Psoas muscle (tissue), 8 donors: ENCODE results near the gene DIPK1A. TPM values are rescaled to one million over a fixed set of nuclear protein-coding genes. Genes with fewer than 3 reads are reported as not detected.

Source experiments
- ATAC-seq, 4 donors: fragments of 200-7000 bp; cut with Tn5 transposase; one replicate each; pipeline ENCODE4 v1.9.1; 2020; ENCODE audit warnings: moderate library complexity in 3 of 4, mild to moderate bottlenecking in 2 of 4
- DNase-seq, 2 donors: peaks; one replicate each; pipeline ENCODE4 v3.0.0-alpha.2; 2020
- H3K27ac ChIP-seq: fragments of 200-600 bp; one replicate; pipeline ENCODE4 v1.8.0; 2022
- H3K27me3 ChIP-seq, 3 donors: fragments of 200-600 bp in 1 of 3; one replicate each; pipeline versions ENCODE4 v1.6.1 to v1.8.0; 2013 to 2022; ENCODE audit warnings: low read length in 2 of 3, mild to moderate bottlenecking in 2 of 3, moderate library complexity in 1 of 3; ENCODE audit not compliant: insufficient read depth in 3 of 3
- H3K36me3 ChIP-seq, 2 donors: fragments of 200-600 bp in 1 of 2; one replicate each; pipeline versions ENCODE4 v1.6.1 to v1.8.0; 2013 to 2022; ENCODE audit warnings: low read depth in 1 of 2, mild to moderate bottlenecking in 1 of 2, moderate library complexity in 1 of 2; ENCODE audit not compliant: insufficient read depth in 1 of 2
- H3K4me1 ChIP-seq: fragments of 200-600 bp; one replicate; pipeline ENCODE4 v1.8.0; 2022
- H3K4me3 ChIP-seq: fragments of 200-600 bp; one replicate; pipeline ENCODE4 v1.8.0; 2022; ENCODE audit warnings: mild to moderate bottlenecking
- H3K9me3 ChIP-seq: fragments of 200-600 bp; one replicate; pipeline ENCODE4 v1.8.0; 2022
- WGBS, 3 donors: extraction: QIAGEN DNeasy Blood & Tissue Kit; methylation state at CpG; one replicate each; pipeline versions ENCODE4 v1.1.6 to v1.1.7; 2013; 5-methylcytosine and 5-hydroxymethylcytosine counted together
- intact Hi-C, 2 donors: fragments of 100-400 bp; cut with DNase I; formaldehyde crosslinking; loops; one replicate each; pipeline versions ENCODE4 v1.11.0 to v1.14.2; 2022
- polyA plus RNA-seq, 3 donors: library from polyadenylated mRNA; stranded (reverse); fragments of 200-250 nt; gene quantifications; one replicate each; pipeline ENCODE4 v1.2.3, GENCODE V29; 2013
- total RNA-seq, 4 donors: library from RNA; stranded (reverse); fragmentation: NEBNext Ultra II Directional in 2 of 4; extraction: Animal tissue kit (Norgen Biotek cat#: 25700) in 2 of 4; gene quantifications; one replicate each; pipeline versions ENCODE4 v1.2.1 to v1.2.4, GENCODE V29; 2021 to 2023
- TF ChIP-seq, protein P1 (sequence below): fragments of 200-600 bp; IDR thresholded peaks from one replicate; pipeline ENCODE4 v1.8.0; 2022; ENCODE audit warnings: antibody characterized with exemption
- donor health status: healthy with polysubstance abuse.
- donor health status: DM: no; HTN: no; CAD: no; lungs with moderate emphysema.
- donor health status: Bipolar disorder and iron deficiency.
- donor health status: healthy.
- donor health status: DM: yes; HTN: yes; CAD: no.
- donor health status: DM: no; HTN: no; CAD: no.
- donor health status: DM: no; HTN: no; CAD: no.
- donor health status: DM: yes; HTN: yes; CAD: no.

Gene DIPK1A
- total and polyA plus RNA-seq, 7 donors = 2.2 to 7.9 (median 5.7) TPM

DNA sequence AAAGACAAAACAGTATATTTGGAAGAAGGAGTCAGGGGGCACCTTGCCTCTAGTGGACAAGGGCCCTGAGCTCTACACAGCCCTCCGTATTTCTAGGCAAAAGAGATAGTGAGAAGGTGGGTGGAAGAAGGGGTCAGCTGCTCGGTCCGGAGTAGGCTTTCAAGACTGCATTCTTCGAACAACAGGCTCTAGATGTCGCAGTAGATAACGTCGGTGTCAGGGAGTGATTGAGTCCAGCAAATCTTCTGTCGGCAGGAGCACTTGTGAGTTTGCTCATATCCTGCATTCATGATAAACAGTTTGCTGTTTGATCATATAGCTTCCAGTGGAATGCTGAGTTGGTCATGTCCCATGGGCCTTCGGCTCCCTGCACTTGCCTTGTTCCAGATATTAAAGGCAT lies 36.8 kb downstream of the DIPK1A start:
- Histone ChIP-seq H3K4me3 (no peak overlapping the region), H3K27ac (no peak overlapping the region), H3K36me3 (no peaks in the 10 kb centered on the region), H3K27me3 (no peaks in the 10 kb centered on the region), H3K4me1 (peaks cover 12% of the 10 kb centered on the region), H3K9me3 (no peaks in the 10 kb centered on the region)
- DNase-seq = no peak
- WGBS, 3 donors = 85 to 89% (median 89%) methylated on average over 9 of the region's 9 CpGs
- no peak for ATAC-seq
- intact Hi-C loops = no loop called here
- TF ChIP-seq, protein P1, sequence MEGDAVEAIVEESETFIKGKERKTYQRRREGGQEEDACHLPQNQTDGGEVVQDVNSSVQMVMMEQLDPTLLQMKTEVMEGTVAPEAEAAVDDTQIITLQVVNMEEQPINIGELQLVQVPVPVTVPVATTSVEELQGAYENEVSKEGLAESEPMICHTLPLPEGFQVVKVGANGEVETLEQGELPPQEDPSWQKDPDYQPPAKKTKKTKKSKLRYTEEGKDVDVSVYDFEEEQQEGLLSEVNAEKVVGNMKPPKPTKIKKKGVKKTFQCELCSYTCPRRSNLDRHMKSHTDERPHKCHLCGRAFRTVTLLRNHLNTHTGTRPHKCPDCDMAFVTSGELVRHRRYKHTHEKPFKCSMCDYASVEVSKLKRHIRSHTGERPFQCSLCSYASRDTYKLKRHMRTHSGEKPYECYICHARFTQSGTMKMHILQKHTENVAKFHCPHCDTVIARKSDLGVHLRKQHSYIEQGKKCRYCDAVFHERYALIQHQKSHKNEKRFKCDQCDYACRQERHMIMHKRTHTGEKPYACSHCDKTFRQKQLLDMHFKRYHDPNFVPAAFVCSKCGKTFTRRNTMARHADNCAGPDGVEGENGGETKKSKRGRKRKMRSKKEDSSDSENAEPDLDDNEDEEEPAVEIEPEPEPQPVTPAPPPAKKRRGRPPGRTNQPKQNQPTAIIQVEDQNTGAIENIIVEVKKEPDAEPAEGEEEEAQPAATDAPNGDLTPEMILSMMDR = no peak

DNA sequence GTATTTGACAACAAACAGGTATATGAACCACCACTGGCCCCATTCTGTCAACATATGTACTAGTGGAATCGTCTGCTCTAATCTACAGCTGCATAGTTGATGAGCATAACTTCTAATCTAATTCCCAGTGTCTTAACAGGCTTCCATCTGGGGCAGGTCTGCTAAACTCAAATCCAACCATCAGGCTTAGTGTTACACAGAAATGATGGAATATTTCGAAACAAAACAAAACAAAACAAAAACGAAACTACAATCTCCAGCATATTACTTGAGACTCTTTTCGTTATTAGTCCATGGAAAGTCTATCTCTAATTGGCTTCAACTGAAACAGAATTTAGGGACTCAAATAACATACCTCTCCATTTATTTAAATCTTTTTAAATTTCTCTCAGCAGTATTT lies 37.6 kb downstream of the DIPK1A start:
- Histone ChIP-seq H3K9me3 (no peaks in the 10 kb centered on the region), H3K36me3 (no peaks in the 10 kb centered on the region), H3K4me3 (no peak overlapping the region), H3K27me3 (no peaks in the 10 kb centered on the region), H3K4me1 (peaks cover 12% of the 10 kb centered on the region), H3K27ac (peak overlapping the region; percentile 25)
- intact Hi-C loops = no loop called here
- ATAC-seq (peak in 1 of 4 donors; percentile 17), DNase-seq (no peak)
- TF ChIP-seq, protein P1 = no peak
- 78 to 87% (median 81%) methylated on average over 4 of the region's 4 CpGs for WGBS, 3 donors

DNA sequence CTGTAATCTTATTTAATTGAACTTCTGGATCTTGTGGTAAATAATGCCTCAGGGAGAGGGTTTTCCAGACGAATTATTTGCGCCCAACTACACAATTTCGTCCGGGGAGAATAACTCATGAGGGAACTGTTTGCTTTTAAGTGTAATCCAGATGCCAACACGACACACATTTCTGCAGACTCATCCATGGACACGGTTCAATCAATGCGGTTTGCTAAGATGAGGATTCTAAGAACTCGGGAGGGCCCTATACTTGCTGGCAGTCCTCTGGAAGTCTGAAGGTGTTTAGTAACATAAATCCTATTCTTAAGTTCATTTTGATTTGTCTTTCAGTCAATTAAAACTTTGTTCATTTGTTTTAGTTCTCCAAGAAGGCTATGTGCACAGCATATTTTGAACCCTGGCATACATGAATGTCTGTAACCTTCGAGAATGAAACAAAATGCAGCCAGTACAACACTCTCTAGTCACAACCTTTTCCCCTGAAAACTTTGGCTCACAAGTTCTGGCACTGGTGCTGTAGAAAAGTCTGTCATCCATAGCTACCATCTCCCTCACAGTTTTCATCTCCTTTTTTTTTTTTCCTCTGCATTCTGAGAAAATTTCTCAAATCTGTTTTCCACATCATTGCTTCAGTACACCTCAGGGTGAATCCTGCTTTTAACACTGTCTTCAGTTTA lies 38.8 kb downstream of the DIPK1A start:
- DNase-seq (no peak), ATAC-seq (peak in 3 of 4 donors; percentile 68 to 86 (median 71))
- no peaks in the 10 kb centered on the region for H3K27me3 ChIP-seq
- TF ChIP-seq, protein P1 = no peak
- peaks cover 12% of the 10 kb centered on the region for H3K4me1 ChIP-seq
- peak overlapping the region; percentile 42 for H3K4me3 ChIP-seq
- intact Hi-C loops = no loop called here
- no peaks in the 10 kb centered on the region for H3K9me3 ChIP-seq
- H3K27ac ChIP-seq = peak overlapping the region; percentile 30
- no peaks in the 10 kb centered on the region for H3K36me3 ChIP-seq
- WGBS, 3 donors = 33 to 62% (median 34%) methylated on average over 9 of the region's 9 CpGs

DNA sequence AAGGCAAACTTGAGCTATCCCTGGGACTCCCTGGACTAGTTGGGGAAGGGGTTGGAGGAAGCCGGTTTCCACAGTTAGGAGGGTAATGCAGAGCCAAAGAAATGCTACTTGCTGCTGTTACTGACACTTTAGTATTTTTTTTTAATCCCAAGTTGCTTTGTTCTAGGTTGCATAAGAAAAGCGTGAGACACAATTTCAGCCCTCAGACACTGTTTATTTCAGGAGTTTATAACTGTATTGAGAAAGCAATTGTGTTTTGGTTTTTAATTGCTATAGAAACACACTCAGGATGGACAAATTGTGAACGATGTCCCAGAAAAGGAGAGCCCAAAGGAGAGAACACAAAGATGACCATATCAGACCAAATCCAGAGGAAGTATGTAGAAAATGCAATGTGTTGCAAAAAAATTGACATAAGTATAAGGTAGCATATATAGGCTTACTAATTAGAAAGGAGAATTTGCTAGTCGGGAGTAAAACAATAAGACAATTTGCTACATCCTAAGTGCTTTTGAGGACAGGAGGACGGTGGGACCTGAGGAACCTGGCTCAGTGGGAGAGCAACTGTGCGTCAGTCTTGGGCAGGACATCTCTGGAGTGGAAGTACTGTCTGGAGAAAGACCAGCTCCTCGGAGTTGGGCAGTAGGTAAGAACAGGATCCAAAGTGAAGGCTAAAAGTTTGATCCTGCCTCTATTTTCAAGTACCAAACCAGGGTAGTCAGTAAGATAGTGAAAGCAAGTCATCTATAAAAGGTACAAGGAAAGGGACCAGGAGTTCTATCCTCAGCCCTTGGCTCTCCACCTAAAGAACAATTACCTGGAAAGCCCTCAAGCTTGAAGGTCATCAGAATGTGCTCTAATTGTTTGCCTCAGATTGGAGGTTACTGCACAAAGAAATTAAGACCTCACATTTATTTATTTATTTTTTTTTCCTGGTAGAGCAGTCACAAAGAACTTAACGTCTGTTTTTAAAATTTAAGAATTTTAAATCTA lies 39.9 kb downstream of the DIPK1A start:
- ATAC-seq = peak in 3 of 4 donors; percentile 17 to 60 (median 59)
- H3K36me3 ChIP-seq = no peaks in the 10 kb centered on the region
- no peak overlapping the region for H3K27ac ChIP-seq
- peaks cover 12% of the 10 kb centered on the region for H3K4me1 ChIP-seq
- H3K9me3 ChIP-seq = no peaks in the 10 kb centered on the region
- DNase-seq = no peak
- H3K4me3 ChIP-seq = no peak overlapping the region
- TF ChIP-seq, protein P1 = no peak
- no peaks in the 10 kb centered on the region for H3K27me3 ChIP-seq
- intact Hi-C loops = no loop called here
- WGBS, 3 donors = 81 to 90% (median 82%) methylated on average over 8 of the region's 8 CpGs
